Natural killer cell (primary cell): ENCODE results near the gene TESMIN. TPM values are rescaled to one million over a fixed set of nuclear protein-coding genes. Genes with fewer than 3 reads are reported as not detected.

ENCODE experiments used
- ATAC-seq, 3 donors: fragments of 150-1000 bp in 2 of 3; fragments of 200-7000 bp in 1 of 3; cut with Tn5 transposase; 1 replicate in 1 of 3; 2 replicates in 2 of 3; pipeline ENCODE4 v1.10.0; 2021; ENCODE audit warnings: mild to moderate bottlenecking in 2 of 3, moderate library complexity in 2 of 3
- DNase-seq, 2 donors: peaks; one replicate each; pipeline versions ENCODE4 v3.0.0 to v3.0.0-alpha.2; 2013 to 2021; ENCODE audit warnings: mixed read lengths in 1 of 2
- H3K27ac ChIP-seq: one replicate; pipeline ENCODE4 v1.5.1; 2013; ENCODE audit warnings: mild to moderate bottlenecking, low read length
- H3K27me3 ChIP-seq: one replicate; pipeline ENCODE4 v1.6.1; 2013; ENCODE audit warnings: low read length; ENCODE audit not compliant: control insufficient read depth, insufficient read depth
- H3K36me3 ChIP-seq: one replicate; pipeline ENCODE4 v1.6.1; 2013; ENCODE audit warnings: low read length; ENCODE audit not compliant: control insufficient read depth, insufficient read depth
- H3K4me1 ChIP-seq: one replicate; pipeline ENCODE4 v1.6.1; 2013; ENCODE audit warnings: low read length; ENCODE audit not compliant: control insufficient read depth, insufficient read depth
- H3K4me3 ChIP-seq: one replicate; pipeline ENCODE4 v1.5.1; 2013; ENCODE audit warnings: low read length
- H3K9me3 ChIP-seq: one replicate; pipeline ENCODE4 v1.6.1; 2013; ENCODE audit warnings: low read length; ENCODE audit not compliant: control insufficient read depth, insufficient read depth
- H3K27ac Mint-ChIP-seq, 2 donors: one replicate each; pipeline ENCODE4 v1.8.0; 2022; ENCODE audit warnings: mild to moderate bottlenecking in 2 of 2, mixed read lengths in 2 of 2, moderate library complexity in 1 of 2
- H3K27me3 Mint-ChIP-seq, 2 donors: one replicate each; pipeline ENCODE4 v1.8.0; 2022; ENCODE audit warnings: low read depth in 2 of 2, mixed read lengths in 2 of 2
- H3K36me3 Mint-ChIP-seq: one replicate; pipeline ENCODE4 v1.8.0; 2022; ENCODE audit warnings: mixed read lengths
- H3K4me1 Mint-ChIP-seq, 2 donors: one replicate each; pipeline ENCODE4 v1.8.0; 2022; ENCODE audit warnings: mixed read lengths in 2 of 2
- H3K4me3 Mint-ChIP-seq: one replicate; pipeline ENCODE4 v1.8.0; 2022; ENCODE audit warnings: mild to moderate bottlenecking, moderate library complexity, mixed read lengths
- H3K9me3 Mint-ChIP-seq, 2 donors: one replicate each; pipeline ENCODE4 v1.8.0; 2022; ENCODE audit warnings: mixed read lengths in 2 of 2
- WGBS: methylation state at CpG from one replicate; pipeline ENCODE4 v1.1.7; 2013; ENCODE audit warnings: missing lambda C conversion rate; ENCODE audit not compliant: insufficient coverage; 5-methylcytosine and 5-hydroxymethylcytosine counted together
- intact Hi-C: fragments of 100-400 bp; cut with micrococcal nuclease; formaldehyde crosslinking; loops from one replicate; pipeline ENCODE4 v1.14.2; 2022
- total RNA-seq, 4 donors: library from RNA; stranded (reverse); fragments of 120-200 nt in 1 of 4; gene quantifications; one replicate each; pipeline versions ENCODE4 v1.2.3 to v1.2.4, GENCODE V29; 2013 to 2022
- TF ChIP-seq, protein P1 (sequence below): fragments of 200-600 bp; IDR thresholded peaks from one replicate; pipeline ENCODE4 v1.8.0; 2022; ENCODE audit warnings: antibody characterized with exemption

Gene TESMIN
- total RNA-seq, 3 donors from 2014 or later (not counting 1 experiment from before 2014, with no cell fraction given), result 1.1 to 3.9 (median 1.1) TPM

GRCh38 chr11:68763926-68764657, 12.8 kb upstream of the TESMIN start:
- intact Hi-C loops, result no loop called here

DNA sequence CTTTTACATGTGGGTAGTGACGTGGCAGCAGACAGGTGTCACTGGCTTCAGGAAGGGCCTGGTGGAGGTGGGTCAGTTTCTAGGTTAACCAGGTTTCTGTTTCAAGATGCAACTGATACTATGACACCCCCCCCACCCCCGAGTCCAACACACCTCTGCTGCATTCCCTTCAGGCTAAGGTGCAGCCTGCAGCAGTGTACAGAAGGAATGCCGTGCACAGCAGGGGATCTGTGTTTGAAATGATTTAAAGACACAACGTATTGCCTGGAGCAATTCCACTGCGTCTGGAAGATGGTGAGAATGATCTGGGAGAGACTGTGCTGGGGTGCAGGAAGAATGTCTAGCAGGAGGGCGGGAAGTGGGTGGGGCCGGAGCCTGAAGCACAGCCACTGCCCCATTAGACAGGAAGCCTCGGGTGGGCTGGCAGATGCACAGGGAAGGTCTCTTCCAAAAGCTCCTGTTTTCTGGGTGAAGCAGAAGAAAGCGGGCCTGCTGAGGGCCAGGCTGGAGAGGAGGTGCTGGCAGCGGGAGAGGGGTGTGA, 11.9 kb upstream of the TESMIN start:
- Histone ChIP-seq H3K27ac (no peak overlapping the region), H3K9me3 (no peaks in the 10 kb centered on the region), H3K36me3 (peaks cover 42% of the 10 kb centered on the region), H3K4me3 (no peak overlapping the region), H3K27me3 (no peaks in the 10 kb centered on the region), H3K4me1 (no peaks in the 10 kb centered on the region)
- H3K36me3 Mint-ChIP-seq, result peaks cover 6% of the 10 kb centered on the region
- H3K9me3 Mint-ChIP-seq, result no peaks in the 10 kb centered on the region
- 91% methylated on average over 9 of the region's 10 CpGs for WGBS
- TF ChIP-seq, protein P1, sequence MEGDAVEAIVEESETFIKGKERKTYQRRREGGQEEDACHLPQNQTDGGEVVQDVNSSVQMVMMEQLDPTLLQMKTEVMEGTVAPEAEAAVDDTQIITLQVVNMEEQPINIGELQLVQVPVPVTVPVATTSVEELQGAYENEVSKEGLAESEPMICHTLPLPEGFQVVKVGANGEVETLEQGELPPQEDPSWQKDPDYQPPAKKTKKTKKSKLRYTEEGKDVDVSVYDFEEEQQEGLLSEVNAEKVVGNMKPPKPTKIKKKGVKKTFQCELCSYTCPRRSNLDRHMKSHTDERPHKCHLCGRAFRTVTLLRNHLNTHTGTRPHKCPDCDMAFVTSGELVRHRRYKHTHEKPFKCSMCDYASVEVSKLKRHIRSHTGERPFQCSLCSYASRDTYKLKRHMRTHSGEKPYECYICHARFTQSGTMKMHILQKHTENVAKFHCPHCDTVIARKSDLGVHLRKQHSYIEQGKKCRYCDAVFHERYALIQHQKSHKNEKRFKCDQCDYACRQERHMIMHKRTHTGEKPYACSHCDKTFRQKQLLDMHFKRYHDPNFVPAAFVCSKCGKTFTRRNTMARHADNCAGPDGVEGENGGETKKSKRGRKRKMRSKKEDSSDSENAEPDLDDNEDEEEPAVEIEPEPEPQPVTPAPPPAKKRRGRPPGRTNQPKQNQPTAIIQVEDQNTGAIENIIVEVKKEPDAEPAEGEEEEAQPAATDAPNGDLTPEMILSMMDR, result no peak
- no peak for ATAC-seq
- H3K4me3 Mint-ChIP-seq, result no peak overlapping the region
- H3K27ac Mint-ChIP-seq, result no peak overlapping the region
- H3K27me3 Mint-ChIP-seq, result no peaks in the 10 kb centered on the region
- intact Hi-C loops, result no loop called here
- no peak for DNase-seq
- peaks cover 0 to 5% of the 10 kb centered on the region in 2 donors for H3K4me1 Mint-ChIP-seq

More at GRCh38 chr11:68763926-68764657, 12.8 kb upstream of the TESMIN start:
- Mint-ChIP-seq H3K4me3 (no peak overlapping the region), H3K27ac (peak overlapping the region in 1 of 2 donors; percentile 25), H3K36me3 (peaks cover 6% of the 10 kb centered on the region), H3K4me1 (peaks cover 0 to 5% of the 10 kb centered on the region in 2 donors), H3K27me3 (no peaks in the 10 kb centered on the region), H3K9me3 (no peaks in the 10 kb centered on the region)
- Histone ChIP-seq H3K9me3 (no peaks in the 10 kb centered on the region), H3K36me3 (peaks cover 46% of the 10 kb centered on the region), H3K4me1 (no peaks in the 10 kb centered on the region), H3K4me3 (no peak overlapping the region), H3K27ac (no peak overlapping the region), H3K27me3 (no peaks in the 10 kb centered on the region)
- DNase-seq (no peak), ATAC-seq (peak in 1 of 3 donors; percentile 32)
- 94% methylated on average over 14 of the region's 14 CpGs for WGBS
- TF ChIP-seq, protein P1, result no peak

- peaks cover 6% of the 10 kb centered on the region for H3K36me3 Mint-ChIP-seq
- ATAC-seq, result no peak
- H3K4me1 Mint-ChIP-seq, result peaks cover 0 to 5% of the 10 kb centered on the region in 2 donors
- no peaks in the 10 kb centered on the region for H3K4me1 ChIP-seq
- DNase-seq, result no peak
- no peak overlapping the region for H3K4me3 ChIP-seq
- intact Hi-C loops, result no loop called here
- no peaks in the 10 kb centered on the region for H3K9me3 Mint-ChIP-seq
- no peak overlapping the region for H3K4me3 Mint-ChIP-seq
- TF ChIP-seq, protein P1, result no peak
- H3K27me3 ChIP-seq, result no peaks in the 10 kb centered on the region
- H3K36me3 ChIP-seq, result peaks cover 48% of the 10 kb centered on the region
- 95% methylated on average over 14 of the region's 15 CpGs for WGBS
- H3K27ac ChIP-seq, result no peak overlapping the region
- H3K27ac Mint-ChIP-seq, result peak overlapping the region in 1 of 2 donors; percentile 43
- no peaks in the 10 kb centered on the region for H3K9me3 ChIP-seq
- H3K27me3 Mint-ChIP-seq, result no peaks in the 10 kb centered on the region
Observed at GRCh38 chr11:68762481-68762880, 11.2 kb upstream of the TESMIN start.
